Activated T-cell treated with anti-CD3 and anti-CD28 coated beads for 4 hours (primary cell): ENCODE data around the gene RYR1.

Experiments
- DNase-seq: peaks from one replicate; pipeline ENCODE4 v3.0.0-alpha.2; 2020

The RYR1 gene

GRCh38 chr19:38433268-38433733 is at the start of gene RYR1:
RYR1 (plus strand) TSS chr19:38433691; CDS start chr19:38433830, 139 bp downstream.
- no peak for DNase-seq

GRCh38 chr19:38383743-38384142 is 49.7 kb upstream of the RYR1 start:
- no peak for DNase-seq

- DNase-seq, result no peak
Observed at GRCh38 chr19:38384209-38385027, 49.1 kb upstream of the RYR1 start.

GRCh38 chr19:38385057-38385803 is 48.3 kb upstream of the RYR1 start:
- no peak for DNase-seq

- DNase-seq, result no peak
Observed at GRCh38 chr19:38385804-38386257, 47.7 kb upstream of the RYR1 start.

- DNase-seq, result no peak
Observed at GRCh38 chr19:38386300-38386970, 47.1 kb upstream of the RYR1 start.

GRCh38 chr19:38386971-38387549 is 46.4 kb upstream of the RYR1 start:
- DNase-seq, result no peak

GRCh38 chr19:38387550-38388348 is 45.7 kb upstream of the RYR1 start, which contains the start of gene GGN:
GGN (minus strand) TSS chr19:38388034; CDS start chr19:38387261, 773 bp downstream.
- DNase-seq, result peak; percentile 75

- DNase-seq, result no peak
Observed at GRCh38 chr19:38388349-38389100, 45.0 kb upstream of the RYR1 start, which contains the start of gene SPRED3. SPRED3 (plus strand) TSS chr19:38388697; CDS start chr19:38390303, 1,606 bp downstream.

GRCh38 chr19:38389101-38389925 is 44.2 kb upstream of the RYR1 start:
- DNase-seq, result no peak

GRCh38 chr19:38389957-38390924 is 43.2 kb upstream of the RYR1 start:
- DNase-seq, result no peak

GRCh38 chr19:38391911-38392464 is 41.5 kb upstream of the RYR1 start:
- no peak for DNase-seq

GRCh38 chr19:38392707-38393308 is 40.7 kb upstream of the RYR1 start:
- no peak for DNase-seq

GRCh38 chr19:38394488-38394887 is 39.0 kb upstream of the RYR1 start:
- peak; percentile 52 for DNase-seq

- no peak for DNase-seq
Observed at GRCh38 chr19:38395381-38396114, 37.9 kb upstream of the RYR1 start.

GRCh38 chr19:38399081-38399480 is 34.4 kb upstream of the RYR1 start:
- DNase-seq, result no peak

GRCh38 chr19:38399537-38399936 is 34.0 kb upstream of the RYR1 start:
- DNase-seq, result no peak
